GM12878 (cell line): ENCODE data around the gene SNCAIP. TPM values are rescaled to one million over a fixed set of nuclear protein-coding genes. Genes with fewer than 3 reads are reported as not detected.

ENCODE experiments used
- ATF2 ChIP-seq: IDR thresholded peaks from 2 replicates; pipeline ENCODE4 v1.6.1; 2012; ENCODE audit warnings: low read length, inconsistent platforms
- BCL11A ChIP-seq: IDR thresholded peaks from 2 replicates; pipeline ENCODE4 v1.6.1; 2011; ENCODE audit warnings: low read depth, low read length
- CREB1 ChIP-seq: IDR thresholded peaks from 2 replicates; pipeline ENCODE4 v1.6.1; 2012; ENCODE audit warnings: low read depth, mild to moderate bottlenecking, inconsistent platforms
- JUNB ChIP-seq: IDR thresholded peaks from 2 replicates; pipeline ENCODE4 v1.6.1; 2016; ENCODE audit warnings: antibody characterized with exemption, mild to moderate bottlenecking
- NFIC ChIP-seq: IDR thresholded peaks from 2 replicates; pipeline ENCODE4 v1.6.1; 2012; ENCODE audit warnings: low read depth, mild to moderate bottlenecking, inconsistent platforms, low read length, moderate library complexity
- PKNOX1 ChIP-seq: fragments of 450-650 bp; IDR thresholded peaks from 2 replicates; pipeline ENCODE4 v1.6.1; 2016; ENCODE audit warnings: mild to moderate bottlenecking
- POLR2AphosphoS2 ChIP-seq: IDR thresholded peaks from 2 replicates; pipeline ENCODE4 v1.6.1; 2011; ENCODE audit warnings: low read depth, mild to moderate bottlenecking, low read length, improper control_type of control experiment, moderate library complexity
- SIX5 ChIP-seq: IDR thresholded peaks from 2 replicates; pipeline ENCODE4 v1.6.1; 2011; ENCODE audit warnings: mild to moderate bottlenecking, low read depth, low read length, moderate library complexity; ENCODE audit not compliant: severe bottlenecking
- SKIL ChIP-seq: fragments of 450-650 bp; IDR thresholded peaks from 2 replicates; pipeline ENCODE4 v1.6.1; 2017; ENCODE audit warnings: mild to moderate bottlenecking, low read depth, inconsistent platforms; ENCODE audit not compliant: poor library complexity, severe bottlenecking
- SPI1 ChIP-seq: IDR thresholded peaks from 2 replicates; pipeline ENCODE4 v1.6.1; 2011; ENCODE audit warnings: low read depth, mild to moderate bottlenecking, low read length, moderate library complexity, borderline replicate concordance; ENCODE audit not compliant: insufficient read depth
- TCF3 ChIP-seq: IDR thresholded peaks from 2 replicates; pipeline ENCODE4 v1.6.1; 2012; ENCODE audit warnings: low read depth, mild to moderate bottlenecking, low read length, borderline replicate concordance; ENCODE audit not compliant: insufficient read depth
- ZNF384 ChIP-seq: IDR thresholded peaks from 2 replicates; pipeline ENCODE4 v1.6.1; 2012; ENCODE audit warnings: low read depth, mild to moderate bottlenecking, low read length, improper control_type of control experiment, borderline replicate concordance
- polyA plus RNA-seq, 11 experiments: library from polyadenylated mRNA; depleted of rRNA in 4 of 11; unstranded in 6 of 11; stranded (reverse) in 5 of 11; fragments of >200 nt; fragmentation: Nextera tagmentation in 4 of 11; fragmentation: Illumina TruSeq in 1 of 11; extraction: Ambion mirVana in 4 of 11; extraction: Trizol in 1 of 11; gene quantifications; 1 replicate in 1 of 11; 2 replicates in 10 of 11; pipeline versions ENCODE4 v1.2.1 to v1.2.3, GENCODE V29; 2011 to 2016; ENCODE audit warnings: inconsistent platforms in 2 of 11, missing spikeins in 2 of 11, low read depth in 1 of 11
- total RNA-seq, 4 experiments: library from RNA; depleted of rRNA in 3 of 4; stranded (reverse); fragments of >200 nt in 3 of 4; fragmentation: Illumina TruSeq in 1 of 4; extraction: Trizol in 1 of 4; gene quantifications; 2 replicates each; pipeline versions ENCODE4 v1.2.1 to v1.2.3, GENCODE V29; 2013 to 2021
- TF ChIP-seq, protein P1 (sequence below): IDR thresholded peaks from 2 replicates; pipeline ENCODE4 v1.6.1; 2012; ENCODE audit warnings: low read depth, low read length, improper control_type of control experiment
- TF ChIP-seq, protein P2 (sequence below): fragments of 450-650 bp; IDR thresholded peaks from 2 replicates; pipeline ENCODE4 v1.6.1; 2017; ENCODE audit warnings: mild to moderate bottlenecking, moderate library complexity

SNCAIP gene
- total and polyA plus RNA-seq, 10 of the 15 experiments (the other 5 are each of a cell fraction or from before 2014, with no cell fraction given): 0.03 to 0.62 (median 0.16) TPM; not detected in 1

- TF ChIP-seq CREB1 (no peak), JUNB (peak; percentile 53; the same call in 1 of the 2 replicates), SKIL (no peak), SIX5 (no peak), ZNF384 (0 out of 2 replicates have a peak, but pooled peaks have one; percentile 30), NFIC (peak; percentile 51), ATF2 (peak; percentile 31; the same call in 1 of the 2 replicates), TCF3 (0 out of 2 replicates have a peak, but pooled peaks have one; percentile 40), SPI1 (0 out of 2 replicates have a peak, but pooled peaks have one; percentile 6), PKNOX1 (no peak), POLR2AphosphoS2 (no peak), BCL11A (0 out of 2 replicates have a peak, but pooled peaks have one; percentile 6)
- TF ChIP-seq, protein P1, sequence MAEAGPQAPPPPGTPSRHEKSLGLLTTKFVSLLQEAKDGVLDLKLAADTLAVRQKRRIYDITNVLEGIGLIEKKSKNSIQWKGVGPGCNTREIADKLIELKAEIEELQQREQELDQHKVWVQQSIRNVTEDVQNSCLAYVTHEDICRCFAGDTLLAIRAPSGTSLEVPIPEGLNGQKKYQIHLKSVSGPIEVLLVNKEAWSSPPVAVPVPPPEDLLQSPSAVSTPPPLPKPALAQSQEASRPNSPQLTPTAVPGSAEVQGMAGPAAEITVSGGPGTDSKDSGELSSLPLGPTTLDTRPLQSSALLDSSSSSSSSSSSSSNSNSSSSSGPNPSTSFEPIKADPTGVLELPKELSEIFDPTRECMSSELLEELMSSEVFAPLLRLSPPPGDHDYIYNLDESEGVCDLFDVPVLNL: no peak
- TF ChIP-seq, protein P2, sequence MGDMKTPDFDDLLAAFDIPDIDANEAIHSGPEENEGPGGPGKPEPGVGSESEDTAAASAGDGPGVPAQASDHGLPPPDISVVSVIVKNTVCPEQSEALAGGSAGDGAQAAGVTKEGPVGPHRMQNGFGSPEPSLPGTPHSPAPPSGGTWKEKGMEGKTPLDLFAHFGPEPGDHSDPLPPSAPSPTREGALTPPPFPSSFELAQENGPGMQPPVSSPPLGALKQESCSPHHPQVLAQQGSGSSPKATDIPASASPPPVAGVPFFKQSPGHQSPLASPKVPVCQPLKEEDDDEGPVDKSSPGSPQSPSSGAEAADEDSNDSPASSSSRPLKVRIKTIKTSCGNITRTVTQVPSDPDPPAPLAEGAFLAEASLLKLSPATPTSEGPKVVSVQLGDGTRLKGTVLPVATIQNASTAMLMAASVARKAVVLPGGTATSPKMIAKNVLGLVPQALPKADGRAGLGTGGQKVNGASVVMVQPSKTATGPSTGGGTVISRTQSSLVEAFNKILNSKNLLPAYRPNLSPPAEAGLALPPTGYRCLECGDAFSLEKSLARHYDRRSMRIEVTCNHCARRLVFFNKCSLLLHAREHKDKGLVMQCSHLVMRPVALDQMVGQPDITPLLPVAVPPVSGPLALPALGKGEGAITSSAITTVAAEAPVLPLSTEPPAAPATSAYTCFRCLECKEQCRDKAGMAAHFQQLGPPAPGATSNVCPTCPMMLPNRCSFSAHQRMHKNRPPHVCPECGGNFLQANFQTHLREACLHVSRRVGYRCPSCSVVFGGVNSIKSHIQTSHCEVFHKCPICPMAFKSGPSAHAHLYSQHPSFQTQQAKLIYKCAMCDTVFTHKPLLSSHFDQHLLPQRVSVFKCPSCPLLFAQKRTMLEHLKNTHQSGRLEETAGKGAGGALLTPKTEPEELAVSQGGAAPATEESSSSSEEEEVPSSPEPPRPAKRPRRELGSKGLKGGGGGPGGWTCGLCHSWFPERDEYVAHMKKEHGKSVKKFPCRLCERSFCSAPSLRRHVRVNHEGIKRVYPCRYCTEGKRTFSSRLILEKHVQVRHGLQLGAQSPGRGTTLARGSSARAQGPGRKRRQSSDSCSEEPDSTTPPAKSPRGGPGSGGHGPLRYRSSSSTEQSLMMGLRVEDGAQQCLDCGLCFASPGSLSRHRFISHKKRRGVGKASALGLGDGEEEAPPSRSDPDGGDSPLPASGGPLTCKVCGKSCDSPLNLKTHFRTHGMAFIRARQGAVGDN: no peak
These were observed 109.5 kb downstream of the SNCAIP start (continued) for GRCh38 chr5:122421374-122422079.
